ENCODE measurements around the gene FAM3A. TPM values are rescaled to one million over a fixed set of nuclear protein-coding genes. Genes with fewer than 3 reads are reported as not detected.

Gene FAM3A
- total RNA-seq, 2 experiments from 2014 or later, result 16.4 to 21.9 TPM

DNA sequence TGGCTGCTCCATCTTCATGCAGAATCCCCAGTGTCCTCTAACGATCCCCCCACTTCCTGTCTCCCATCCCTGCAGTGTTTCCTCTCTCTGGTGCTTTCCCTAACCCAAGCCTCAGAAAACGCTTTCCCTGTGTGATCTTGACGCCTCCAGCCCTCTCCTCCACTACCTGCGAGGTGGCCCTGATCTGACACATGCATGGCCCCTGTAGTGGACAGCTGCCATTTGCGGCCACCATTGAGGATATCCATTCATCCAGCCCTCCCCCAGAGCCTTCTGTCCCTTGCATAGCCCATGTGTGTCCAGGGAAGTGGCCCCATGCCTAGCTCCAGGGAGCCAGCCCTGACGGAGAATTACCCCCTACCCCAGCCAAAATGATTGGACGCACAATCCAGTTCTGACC is 32.7 kb downstream of the FAM3A start:
- BruUV-seq (replicated peaks), result no TSS peak
- Histone ChIP-seq H2AFZ (ENCODE audit: low read length) (no peak overlapping the region), H3K4me1 (ENCODE audit: insufficient read depth, low read length, poor library complexity, severe bottlenecking) (peaks cover 66% of the 10 kb centered on the region), H3K9me3 (ENCODE audit: low read length) (no peaks in the 10 kb centered on the region), H3K4me3 (ENCODE audit: low read depth, low read length, poor library complexity, severe bottlenecking) (no peak overlapping the region), H3K9me2 (ENCODE audit: insufficient read depth, low read length) (no peaks in the 10 kb centered on the region), H4K20me1 (ENCODE audit: insufficient read depth, low read length) (no peaks in the 10 kb centered on the region), H3K4me2 (ENCODE audit: low read length) (no peak overlapping the region), H3K36me3 (ENCODE audit: insufficient read depth, low read length) (peaks cover 27% of the 10 kb centered on the region), H3K27ac (ENCODE audit: low read depth, low read length, poor library complexity, severe bottlenecking) (no peak overlapping the region), H3K79me2 (ENCODE audit: insufficient read depth, low read depth, low read length) (peaks cover 16% of the 10 kb centered on the region)
- no peak for TF ChIP-seq EZH2phosphoT487 (IDR thresholded peaks at IDR 0.05; ENCODE audit: borderline replicate concordance, low read depth, low read length)
- TF ChIP-seq, protein P1, sequence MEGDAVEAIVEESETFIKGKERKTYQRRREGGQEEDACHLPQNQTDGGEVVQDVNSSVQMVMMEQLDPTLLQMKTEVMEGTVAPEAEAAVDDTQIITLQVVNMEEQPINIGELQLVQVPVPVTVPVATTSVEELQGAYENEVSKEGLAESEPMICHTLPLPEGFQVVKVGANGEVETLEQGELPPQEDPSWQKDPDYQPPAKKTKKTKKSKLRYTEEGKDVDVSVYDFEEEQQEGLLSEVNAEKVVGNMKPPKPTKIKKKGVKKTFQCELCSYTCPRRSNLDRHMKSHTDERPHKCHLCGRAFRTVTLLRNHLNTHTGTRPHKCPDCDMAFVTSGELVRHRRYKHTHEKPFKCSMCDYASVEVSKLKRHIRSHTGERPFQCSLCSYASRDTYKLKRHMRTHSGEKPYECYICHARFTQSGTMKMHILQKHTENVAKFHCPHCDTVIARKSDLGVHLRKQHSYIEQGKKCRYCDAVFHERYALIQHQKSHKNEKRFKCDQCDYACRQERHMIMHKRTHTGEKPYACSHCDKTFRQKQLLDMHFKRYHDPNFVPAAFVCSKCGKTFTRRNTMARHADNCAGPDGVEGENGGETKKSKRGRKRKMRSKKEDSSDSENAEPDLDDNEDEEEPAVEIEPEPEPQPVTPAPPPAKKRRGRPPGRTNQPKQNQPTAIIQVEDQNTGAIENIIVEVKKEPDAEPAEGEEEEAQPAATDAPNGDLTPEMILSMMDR (conservative IDR thresholded peaks at IDR 0.05; ENCODE audit: low read length), result no peak
- intact Hi-C loops (cut with micrococcal nuclease; ENCODE audit: unreplicated experiment), result loop anchor here (5.0 kb wide), 1 partner anchor 71 kb away; the partner anchor contains the start of gene TAFAZZIN
- POLR2A ChIA-PET, result interaction anchor here (0.5 kb wide), 1 partner anchor 15 kb away, joined by 4 read pairs; no protein-coding TSS in a partner anchor
- CTCF ChIA-PET (ENCODE audit: unreplicated experiment), result no interaction called here
- no peak for DNase-seq (ENCODE audit: low spot score)

DNA sequence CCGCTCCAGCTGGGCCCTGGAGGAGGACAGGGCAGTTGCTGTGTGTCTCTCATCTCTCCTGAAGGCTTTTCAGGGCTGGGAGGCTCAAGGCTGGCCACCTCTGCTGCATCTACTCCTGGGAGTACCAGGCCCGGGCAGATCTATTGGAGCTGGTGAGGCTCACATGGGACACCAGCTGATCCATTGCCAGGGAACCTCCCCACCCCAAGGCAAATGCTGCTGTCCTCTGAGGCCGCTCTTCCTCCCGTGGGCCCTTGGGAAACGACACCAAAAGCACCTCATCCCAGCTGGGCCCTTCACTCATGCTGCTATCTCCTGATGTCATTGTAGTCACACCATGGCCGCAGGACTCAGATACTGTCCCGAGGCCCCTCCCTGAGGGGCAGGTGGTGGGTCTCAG is 33.2 kb downstream of the FAM3A start:
- ChIA-PET POLR2A (interaction anchor here (3.2 kb wide), 1 partner anchor 7 kb away, joined by 26 read pairs; the partner anchor contains the start of gene SLC10A3), CTCF (ENCODE audit: unreplicated experiment) (no interaction called here)
- intact Hi-C loops (cut with micrococcal nuclease; ENCODE audit: unreplicated experiment), result loop anchor here (5.0 kb wide), 1 partner anchor 70 kb away; the partner anchor contains the start of gene TAFAZZIN
- no peak for DNase-seq (ENCODE audit: low spot score)
- peak overlapping the region; percentile 53 for H3K4me2 ChIP-seq (ENCODE audit: low read length)
- no peaks in the 10 kb centered on the region for H3K9me2 ChIP-seq (ENCODE audit: insufficient read depth, low read length)
- peaks cover 27% of the 10 kb centered on the region for H3K36me3 ChIP-seq (ENCODE audit: insufficient read depth, low read length)
- H3K79me2 ChIP-seq (ENCODE audit: insufficient read depth, low read depth, low read length), result peaks cover 16% of the 10 kb centered on the region
- H3K4me3 ChIP-seq (ENCODE audit: low read depth, low read length, poor library complexity, severe bottlenecking), result no peak overlapping the region
- H3K9me3 ChIP-seq (ENCODE audit: low read length), result no peaks in the 10 kb centered on the region
- H3K4me1 ChIP-seq (ENCODE audit: insufficient read depth, low read length, poor library complexity, severe bottlenecking), result peaks cover 71% of the 10 kb centered on the region
- no peak overlapping the region for H2AFZ ChIP-seq (ENCODE audit: low read length)
- no peak for TF ChIP-seq EZH2phosphoT487 (IDR thresholded peaks at IDR 0.05; ENCODE audit: borderline replicate concordance, low read depth, low read length)
- TF ChIP-seq, protein P1 (conservative IDR thresholded peaks at IDR 0.05; ENCODE audit: low read length), result no peak
- BruUV-seq (replicated peaks), result no TSS peak
- no peaks in the 10 kb centered on the region for H4K20me1 ChIP-seq (ENCODE audit: insufficient read depth, low read length)
- H3K27ac ChIP-seq (ENCODE audit: low read depth, low read length, poor library complexity, severe bottlenecking), result peak overlapping the region; percentile 58

DNA sequence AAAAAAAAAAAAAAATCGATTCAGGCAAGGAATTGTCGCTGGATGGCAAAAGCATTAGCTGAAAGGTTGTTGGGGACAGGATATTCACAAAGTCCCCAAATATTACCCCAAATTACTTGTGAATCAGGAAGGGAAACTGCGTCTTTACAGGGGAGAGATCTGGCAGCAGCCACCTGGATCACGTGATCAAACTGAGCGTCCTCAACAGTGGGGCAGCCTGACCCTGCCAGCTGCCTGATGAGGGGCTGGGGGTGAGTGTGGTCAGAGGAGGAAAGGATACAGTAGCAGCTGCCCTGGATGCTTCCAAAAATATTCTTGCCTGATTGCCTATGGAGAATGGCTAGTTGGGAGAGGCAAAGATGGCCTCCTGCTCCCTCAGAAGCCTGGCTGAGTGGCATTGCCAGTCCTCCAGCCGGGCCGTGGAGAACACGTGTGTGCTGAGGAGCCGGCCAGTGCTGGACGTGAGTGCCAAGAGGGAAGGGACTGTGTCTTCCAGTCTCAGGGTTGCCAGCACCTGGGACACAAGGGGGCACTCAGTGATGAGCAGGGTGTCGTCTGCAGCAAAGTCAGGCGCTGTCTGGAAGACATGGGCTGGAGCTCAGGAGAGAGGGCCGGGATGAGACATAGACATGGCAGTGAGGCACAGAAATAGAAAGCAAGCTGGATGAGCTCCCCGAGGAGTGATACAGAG is 34.0 kb downstream of the FAM3A start:
- no peak for TF ChIP-seq EZH2phosphoT487 (IDR thresholded peaks at IDR 0.05; ENCODE audit: borderline replicate concordance, low read depth, low read length)
- TF ChIP-seq, protein P1 (conservative IDR thresholded peaks at IDR 0.05; ENCODE audit: low read length), result 0 out of 2 replicates have a peak, but pooled peaks have one; percentile 11
- intact Hi-C loops (cut with micrococcal nuclease; ENCODE audit: unreplicated experiment), result loop anchor here (5.0 kb wide), 1 partner anchor 70 kb away; the partner anchor contains the start of gene TAFAZZIN
- Histone ChIP-seq H3K4me1 (ENCODE audit: insufficient read depth, low read length, poor library complexity, severe bottlenecking) (peaks cover 72% of the 10 kb centered on the region), H2AFZ (ENCODE audit: low read length) (peak overlapping the region; percentile 78; the same call in 1 of the 2 replicates), H3K27ac (ENCODE audit: low read depth, low read length, poor library complexity, severe bottlenecking) (peak overlapping the region; percentile 58), H3K9me3 (ENCODE audit: low read length) (no peaks in the 10 kb centered on the region), H3K4me2 (ENCODE audit: low read length) (peak overlapping the region; percentile 53), H4K20me1 (ENCODE audit: insufficient read depth, low read length) (no peaks in the 10 kb centered on the region), H3K36me3 (ENCODE audit: insufficient read depth, low read length) (peaks cover 23% of the 10 kb centered on the region), H3K79me2 (ENCODE audit: insufficient read depth, low read depth, low read length) (peaks cover 16% of the 10 kb centered on the region), H3K9me2 (ENCODE audit: insufficient read depth, low read length) (no peaks in the 10 kb centered on the region), H3K4me3 (ENCODE audit: low read depth, low read length, poor library complexity, severe bottlenecking) (peak overlapping the region; percentile 28)
- no TSS peak for BruUV-seq (replicated peaks)
- ChIA-PET CTCF (ENCODE audit: unreplicated experiment) (no interaction called here), POLR2A (interaction anchor here (0.5 to 3.2 kb wide), 9 partner anchors 8 to 556 kb away, joined by 3 to 26 read pairs (median 3); partner anchors contain the start of genes ARHGAP4 and SLC10A3)
- DNase-seq (ENCODE audit: low spot score), result peak; percentile 33
